DMS53 treated with DMSO at 0.1 percent for 48 hours (cell line): Measurements from ENCODE around the gene SRGAP2B.
"Not testable (repeated sequence)": the region's sequence is repeated elsewhere in the genome, so short reads cannot be mapped to it uniquely, and the experiment has no call there.

Source experiments
- DNase-seq: peaks from one replicate; lab custom pipeline; 2025; ENCODE audit not compliant: unreplicated experiment; lab: John Stamatoyannopoulos, UW

SRGAP2B gene

DNA sequence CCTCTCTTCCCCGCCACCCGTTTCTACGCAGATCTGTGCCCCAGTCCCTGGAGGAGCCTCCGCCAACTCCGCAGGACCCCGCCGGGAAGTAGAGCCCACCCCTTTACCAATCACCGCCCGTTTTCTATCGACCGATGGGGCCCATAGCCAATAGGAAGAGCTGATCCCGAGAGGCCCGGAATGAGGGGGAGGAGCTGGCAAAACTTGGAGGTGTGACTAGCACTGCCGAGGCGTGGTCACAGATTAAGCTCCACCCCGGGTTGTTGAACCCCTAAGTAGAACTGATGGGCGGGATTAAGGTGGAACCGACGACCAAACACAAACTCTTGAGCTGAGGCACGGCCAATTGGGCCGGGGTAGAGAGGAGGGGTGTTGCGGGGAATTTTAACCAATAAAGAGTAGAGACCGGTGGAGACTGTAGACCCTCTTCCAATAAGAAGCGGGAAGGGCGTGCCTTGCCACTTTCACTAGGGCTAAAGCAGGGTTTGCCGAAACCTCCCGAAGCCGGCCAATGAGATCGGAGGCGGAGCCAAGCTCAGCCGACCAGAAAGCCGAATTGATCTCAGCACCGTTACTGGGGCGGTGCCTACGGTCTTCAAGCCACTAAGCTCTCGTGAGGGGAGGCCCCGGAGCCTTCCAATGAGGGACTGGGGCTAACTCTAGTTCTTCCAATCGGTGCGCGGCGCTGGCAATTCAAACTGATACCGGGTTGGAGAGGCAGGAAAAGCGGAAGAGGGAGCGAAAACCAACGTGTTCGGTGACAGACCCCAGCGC, at the start of gene SRGAP2B, which contains the start of gene FAM72D:
SRGAP2B (minus strand) TSS at position 45 of the 774 bp plus-strand sequence. CDS start 2,427 bp downstream, outside the sequence.
FAM72D (plus strand) TSS at position 691 of the 774 bp plus-strand sequence. CDS start 874 bp downstream, outside the sequence.
- DNase-seq, result not testable (repeated sequence)

DNA sequence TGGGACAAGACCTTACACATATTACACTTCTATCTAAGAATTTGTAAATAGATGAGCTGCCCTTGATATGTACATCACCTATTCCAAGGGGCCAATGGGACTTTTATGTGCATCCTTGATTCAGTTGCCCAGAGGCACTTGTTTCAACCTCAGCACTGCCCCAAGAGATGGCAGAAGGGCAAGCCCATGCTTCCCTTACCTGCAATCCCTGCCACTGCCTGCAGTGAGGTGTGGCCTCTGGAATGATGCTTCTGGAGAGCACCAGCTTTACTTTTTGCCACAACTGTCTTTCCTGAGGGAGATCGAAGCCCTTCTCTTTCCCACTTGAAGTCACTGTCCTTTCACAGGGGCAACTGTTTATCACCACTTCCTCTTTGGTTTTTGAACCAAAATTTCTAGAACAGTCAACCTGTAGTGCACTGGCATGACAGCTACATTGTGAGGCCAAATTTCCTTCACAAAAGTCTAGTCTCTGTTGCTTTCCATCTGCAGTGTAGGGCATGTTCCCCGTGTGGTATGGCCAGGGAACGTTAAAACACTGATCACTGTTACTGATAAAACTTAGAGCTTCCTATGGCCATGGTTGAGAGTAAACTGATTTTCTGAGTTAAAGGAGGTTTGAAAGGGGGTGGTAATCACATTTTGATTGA, 49.3 kb upstream of the SRGAP2B start:
- not testable (repeated sequence) for DNase-seq

DNA sequence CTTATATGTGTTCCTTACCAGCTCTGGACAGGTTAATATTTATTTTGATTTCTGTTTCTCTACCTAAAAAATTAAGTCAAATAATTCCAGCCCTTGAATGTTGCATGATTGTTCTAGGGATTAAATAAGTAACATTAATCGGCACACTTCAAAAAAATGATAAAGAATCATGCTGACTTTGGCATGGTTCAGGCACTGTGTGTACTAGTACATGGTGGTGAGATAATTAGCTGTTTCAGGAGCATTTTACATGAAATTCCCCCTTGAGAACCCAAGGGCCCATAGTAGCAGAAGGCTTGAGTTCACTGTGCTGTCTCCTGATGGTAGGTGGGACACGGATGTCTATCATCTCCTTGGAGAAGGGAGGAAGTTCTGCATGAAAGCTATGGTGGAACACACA, 45.4 kb upstream of the SRGAP2B start:
- not testable (repeated sequence) for DNase-seq

DNA sequence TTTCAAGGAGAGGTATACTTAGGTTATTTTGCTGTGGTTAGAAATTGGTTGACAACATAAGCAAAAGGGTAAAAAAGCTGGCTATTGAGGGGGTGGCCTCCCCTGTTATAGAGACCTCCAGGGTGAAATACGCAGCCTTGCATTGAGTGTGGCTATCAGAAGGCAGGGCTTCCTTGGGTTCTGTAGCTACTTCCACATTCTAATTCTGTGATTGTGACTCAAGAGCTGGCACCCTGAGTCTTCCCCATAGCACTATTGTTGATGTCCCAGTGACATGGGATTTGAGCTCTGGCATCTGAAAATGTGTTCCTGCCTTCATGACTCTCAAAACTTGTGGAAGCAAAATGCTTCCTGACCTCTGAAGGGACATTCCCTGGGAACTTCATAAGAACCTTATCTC, 39.3 kb upstream of the SRGAP2B start:
- DNase-seq, result not testable (repeated sequence)

DNA sequence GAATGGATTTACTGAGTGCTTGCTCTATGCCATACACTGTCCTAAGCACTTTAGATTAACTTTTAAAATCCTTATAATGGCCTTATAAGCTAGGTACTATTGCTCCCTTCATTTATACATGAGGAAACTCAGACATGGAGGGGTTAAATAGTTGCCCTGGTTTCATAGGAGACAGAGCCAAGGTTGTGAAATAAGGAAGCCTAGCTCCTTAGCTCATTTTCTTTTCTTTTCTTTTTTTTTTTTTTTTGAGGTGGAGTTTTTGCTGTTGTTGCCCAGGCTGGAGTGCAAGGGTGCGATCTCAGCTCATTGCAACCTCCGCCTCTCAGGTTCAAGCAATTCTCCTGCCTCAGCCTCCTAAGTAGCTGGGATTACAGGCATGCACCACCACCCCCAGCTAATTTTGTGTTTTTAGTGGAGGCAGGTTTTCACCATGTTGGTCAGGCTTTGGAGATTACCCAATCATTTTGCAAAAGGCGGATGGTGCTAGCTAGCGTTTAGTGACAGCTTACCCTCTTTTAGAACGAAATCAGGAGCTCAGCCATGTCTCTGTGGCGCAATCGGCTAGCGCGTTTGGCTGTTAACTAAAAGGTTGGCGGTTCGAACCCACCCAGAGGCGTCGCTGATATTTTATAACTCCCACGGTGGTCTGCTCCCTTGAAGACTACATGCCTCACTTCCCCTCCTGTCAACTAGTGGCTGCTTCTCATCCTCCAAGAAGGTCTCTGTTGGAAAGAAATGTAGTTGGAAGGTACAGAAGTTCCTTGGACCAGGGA, 33.8 kb upstream of the SRGAP2B start:
- not testable (repeated sequence) for DNase-seq

DNA sequence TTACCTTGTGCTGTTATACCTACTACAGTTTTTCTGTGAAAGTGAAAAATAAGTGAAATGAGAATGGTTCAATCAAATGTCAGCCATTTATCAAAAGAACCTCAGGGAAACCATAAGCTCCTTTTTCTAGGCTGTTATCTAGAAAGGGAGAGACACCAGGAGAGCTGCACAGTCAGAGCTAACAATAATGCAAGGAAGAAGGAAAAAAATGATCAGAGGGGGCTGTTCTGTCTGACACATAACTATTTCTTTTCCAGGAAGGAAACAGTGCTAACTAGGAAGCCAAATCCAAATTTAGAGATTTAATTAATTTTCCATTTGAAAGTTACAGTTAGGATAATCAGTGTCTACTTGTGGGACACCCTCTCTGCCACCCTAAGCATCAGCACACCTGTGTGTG, 32.0 kb upstream of the SRGAP2B start:
- not testable (repeated sequence) for DNase-seq

DNA sequence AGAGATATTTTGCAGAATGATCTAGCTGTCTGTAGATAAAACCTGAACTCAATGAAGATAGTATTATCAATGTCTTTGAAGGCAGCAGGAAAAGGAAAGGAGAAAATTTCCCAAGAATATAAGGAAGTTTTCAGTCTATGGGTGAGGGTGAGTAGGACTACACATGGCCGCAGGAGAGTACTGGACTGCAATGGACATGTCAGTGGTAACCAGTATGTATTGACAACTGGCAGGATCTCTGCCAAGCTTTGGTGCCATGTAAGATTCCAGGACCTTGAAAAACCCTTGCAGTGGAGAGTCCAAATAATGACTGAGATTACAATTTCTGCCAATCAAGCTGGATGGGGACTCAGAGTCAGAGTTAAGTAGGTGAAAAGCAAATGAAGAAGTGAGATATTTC, 30.0 kb upstream of the SRGAP2B start:
- not testable (repeated sequence) for DNase-seq

DNA sequence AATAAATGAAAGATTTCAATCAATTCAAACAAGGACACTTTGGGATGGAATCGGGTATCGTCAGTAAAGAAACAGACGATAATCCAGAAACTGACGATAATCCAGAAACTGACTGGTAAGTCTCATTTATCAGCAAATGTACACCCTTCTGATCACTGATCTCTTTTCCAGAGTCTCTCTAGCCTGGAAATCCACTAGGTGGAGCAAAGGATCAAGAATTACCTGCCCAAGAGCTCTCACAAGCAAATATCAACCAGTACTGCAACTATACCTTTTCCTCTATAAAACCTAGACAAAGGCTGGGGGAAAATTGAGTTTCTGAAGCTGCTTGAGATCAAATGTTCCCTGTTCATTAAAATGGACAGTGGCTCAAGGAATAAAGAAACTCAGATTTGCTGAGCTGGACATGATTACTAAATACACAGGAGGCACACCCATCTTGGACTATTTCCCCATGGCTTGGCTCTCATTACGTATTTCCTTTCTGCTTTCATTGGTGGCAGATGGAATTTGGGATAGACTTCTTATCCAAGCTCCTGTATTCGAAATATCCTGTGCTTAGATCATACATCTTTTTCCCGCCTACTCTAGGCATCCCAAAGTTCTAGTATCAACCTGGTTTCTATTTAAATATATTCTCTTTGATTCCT, 29.0 kb upstream of the SRGAP2B start:
- DNase-seq, result not testable (repeated sequence)

DNA sequence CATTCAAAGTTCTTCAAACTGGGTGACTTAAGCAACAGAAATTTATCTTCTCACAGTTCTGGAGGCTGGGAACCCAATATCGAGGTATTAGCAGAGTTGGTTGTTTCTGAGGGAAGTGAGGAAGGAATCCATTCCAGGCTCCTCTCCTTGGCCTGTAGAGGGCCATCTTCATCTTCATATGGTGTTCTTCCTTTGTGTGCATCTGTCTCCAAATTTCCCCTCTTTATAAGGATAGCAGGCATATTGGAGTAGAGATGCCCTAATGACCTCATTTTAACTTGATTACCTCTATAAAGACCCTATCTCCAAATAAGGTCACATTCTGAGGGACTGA, 27.9 kb upstream of the SRGAP2B start:
- DNase-seq, result not testable (repeated sequence)

DNA sequence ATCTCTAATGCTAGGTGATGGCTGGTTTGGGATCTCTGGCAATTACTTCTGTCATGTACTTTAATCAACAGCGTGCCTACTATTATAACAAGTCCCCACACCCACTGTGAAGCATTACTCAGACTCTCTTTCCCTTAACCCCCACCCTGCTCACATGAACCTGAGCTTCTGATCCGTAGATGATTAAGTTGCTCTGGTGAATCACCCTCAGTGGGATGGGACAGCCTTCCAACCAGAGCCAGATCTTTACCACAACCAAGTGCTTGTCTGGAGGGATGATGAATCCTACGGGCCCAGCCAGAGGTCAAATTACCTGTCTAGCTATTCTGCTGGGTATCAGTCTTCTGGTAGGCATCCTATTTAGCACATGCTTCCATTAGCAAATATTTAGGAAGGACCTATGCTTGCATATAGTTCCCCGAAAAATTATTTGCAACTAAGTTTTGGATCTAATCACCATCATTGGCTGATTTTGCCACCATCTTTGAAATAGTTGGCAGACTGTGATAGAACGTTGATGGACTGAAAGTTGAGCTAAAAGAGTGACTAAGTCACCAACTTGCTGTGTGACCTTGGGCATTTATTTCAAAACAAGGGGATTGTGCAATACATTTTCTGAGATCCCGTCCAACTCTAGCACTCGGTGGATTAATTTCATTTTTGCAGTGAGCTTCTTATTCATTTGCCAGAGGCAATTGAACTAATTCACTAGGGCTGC, 27.4 kb upstream of the SRGAP2B start:
- DNase-seq, result not testable (repeated sequence)

DNA sequence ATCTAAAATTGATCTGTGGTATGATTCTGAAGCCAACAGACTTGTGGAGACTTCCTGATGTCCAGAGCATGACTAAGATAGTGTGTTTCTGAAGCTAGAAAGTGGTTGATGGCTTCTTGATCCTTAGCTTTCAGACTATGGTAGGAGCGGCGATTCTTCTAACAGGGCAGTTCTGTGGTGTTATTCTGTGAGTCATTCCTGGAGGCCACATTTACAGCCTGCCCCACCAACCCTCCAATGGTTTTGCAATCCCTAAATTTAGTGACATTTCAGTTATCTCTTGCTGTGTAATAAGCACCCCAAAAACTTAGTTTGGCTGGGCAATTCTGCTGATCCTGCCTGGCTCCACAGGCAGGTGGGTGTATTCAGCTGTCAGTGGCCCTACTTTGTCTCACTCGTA, 24.7 kb upstream of the SRGAP2B start:
- DNase-seq, result not testable (repeated sequence)

DNA sequence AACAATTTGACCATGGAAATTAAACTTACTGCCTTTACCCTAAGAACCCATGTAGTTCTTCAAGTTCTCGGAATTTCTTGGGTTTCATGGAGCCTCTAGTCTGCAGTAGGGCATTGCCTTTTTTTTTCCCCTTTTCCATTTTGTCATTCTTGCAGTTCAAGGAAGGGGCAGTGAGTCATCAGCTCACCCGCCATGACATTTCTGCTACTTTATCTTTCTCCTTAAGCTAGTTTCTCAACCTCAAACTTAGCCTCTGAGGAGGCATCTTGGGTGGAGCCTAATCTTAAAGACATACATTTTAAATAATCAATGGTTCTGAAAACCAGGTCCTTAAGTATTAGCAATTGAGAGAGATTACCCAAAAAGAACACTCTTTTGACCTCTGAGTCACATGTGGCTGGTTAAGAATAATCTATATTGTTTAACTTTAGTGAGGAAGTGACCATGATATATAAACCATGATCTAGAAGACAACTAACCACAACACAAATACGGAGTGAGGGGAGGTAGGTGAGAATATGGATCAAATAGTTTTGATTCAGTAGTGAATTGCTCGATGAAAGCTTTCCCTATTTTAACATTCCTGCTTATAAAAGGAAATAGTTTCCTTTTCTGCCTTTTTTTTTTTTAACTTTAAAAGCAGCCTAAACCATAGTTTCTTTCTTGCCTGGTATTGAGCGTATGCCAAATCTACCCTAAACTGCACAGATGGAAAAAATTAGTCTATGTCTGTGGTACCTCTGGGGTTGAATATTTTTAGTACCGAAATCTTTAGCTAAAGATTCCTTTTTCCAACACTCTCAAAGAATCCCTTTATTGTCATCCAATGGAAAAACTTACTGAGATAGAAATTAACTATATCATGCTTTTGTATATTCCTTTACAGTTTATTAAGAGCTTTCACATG, 20.7 kb upstream of the SRGAP2B start:
- DNase-seq, result not testable (repeated sequence)

DNA sequence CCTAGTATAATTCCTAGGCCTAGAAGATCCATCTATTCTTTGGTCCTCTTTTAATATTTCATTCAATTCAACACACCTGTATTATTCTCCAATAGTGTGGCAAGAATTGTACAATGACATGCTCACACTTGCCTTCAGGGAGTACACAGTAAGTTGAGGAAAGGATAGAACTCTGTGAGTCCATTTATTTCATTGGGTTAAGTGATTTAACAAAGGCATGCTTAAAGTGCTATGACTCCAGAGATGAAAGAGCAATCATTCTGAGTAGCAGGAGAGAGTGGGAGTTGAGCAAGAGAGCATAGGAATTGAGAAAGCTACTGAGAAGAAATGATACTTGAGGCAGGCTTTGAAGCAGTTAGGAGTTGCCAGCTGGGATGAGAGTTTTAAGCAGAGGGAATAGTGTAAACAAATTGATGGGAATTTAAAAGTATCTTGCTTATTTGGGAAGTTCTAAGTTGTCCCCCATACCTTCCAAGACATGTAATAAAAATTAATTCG, 19.5 kb upstream of the SRGAP2B start:
- DNase-seq, result not testable (repeated sequence)

DNA sequence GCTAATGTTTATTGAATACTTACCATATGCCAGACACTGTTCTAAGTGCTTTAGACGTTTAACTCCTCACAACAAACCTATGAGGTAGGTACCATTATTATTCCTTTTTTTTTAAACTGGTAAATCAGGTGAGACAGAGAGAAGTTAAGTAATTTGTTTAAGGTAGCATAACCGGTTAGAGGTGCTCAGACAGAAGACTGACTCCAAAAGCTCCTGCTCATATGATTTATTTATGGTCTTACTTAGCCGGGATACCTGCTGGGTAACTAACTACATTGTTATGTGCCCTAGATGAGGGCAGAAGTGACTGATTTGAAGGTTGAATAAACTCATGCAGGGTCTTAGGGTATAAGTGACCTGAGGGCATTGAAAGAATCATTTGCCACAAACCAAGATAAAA, 17.6 kb upstream of the SRGAP2B start:
- DNase-seq, result not testable (repeated sequence)

DNA sequence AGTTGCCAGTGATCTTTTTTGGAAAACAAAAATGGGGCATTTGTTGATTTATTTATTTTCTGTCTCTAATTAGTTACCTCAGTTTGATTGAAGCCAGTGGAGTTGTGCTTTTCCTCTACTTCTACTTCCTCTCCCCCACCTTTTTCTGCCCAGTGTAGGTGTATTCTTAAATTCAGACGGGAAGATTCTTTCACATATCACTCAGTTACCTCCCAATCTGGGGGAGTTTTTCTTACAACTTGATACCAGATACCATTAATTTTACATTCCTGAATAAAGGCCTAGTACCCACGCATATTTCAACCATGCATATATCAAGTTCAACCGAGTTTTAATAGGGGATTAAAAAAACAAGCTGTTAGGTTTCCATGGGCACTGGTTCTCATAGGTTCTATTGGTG, 16.5 kb upstream of the SRGAP2B start:
- DNase-seq, result not testable (repeated sequence)

DNA sequence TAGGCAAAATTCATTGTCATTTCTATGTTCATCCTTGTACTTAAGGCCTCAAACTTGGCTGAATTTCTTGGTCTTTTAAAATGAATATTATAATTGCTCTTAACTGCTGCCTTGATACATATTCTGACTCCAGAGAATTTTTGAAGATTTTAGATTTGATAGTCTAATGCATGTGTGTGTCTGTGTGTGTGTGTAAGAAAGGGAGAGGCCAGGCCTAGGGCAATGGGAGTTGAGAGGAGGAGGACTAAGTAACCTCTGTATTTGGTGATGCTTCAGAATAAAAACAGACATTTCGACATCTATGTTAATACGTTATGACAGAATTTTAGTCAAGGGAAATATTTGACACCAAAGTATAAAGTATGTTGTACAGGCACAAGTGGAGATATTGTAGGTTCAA, 8.2 kb upstream of the SRGAP2B start:
- not testable (repeated sequence) for DNase-seq

DNA sequence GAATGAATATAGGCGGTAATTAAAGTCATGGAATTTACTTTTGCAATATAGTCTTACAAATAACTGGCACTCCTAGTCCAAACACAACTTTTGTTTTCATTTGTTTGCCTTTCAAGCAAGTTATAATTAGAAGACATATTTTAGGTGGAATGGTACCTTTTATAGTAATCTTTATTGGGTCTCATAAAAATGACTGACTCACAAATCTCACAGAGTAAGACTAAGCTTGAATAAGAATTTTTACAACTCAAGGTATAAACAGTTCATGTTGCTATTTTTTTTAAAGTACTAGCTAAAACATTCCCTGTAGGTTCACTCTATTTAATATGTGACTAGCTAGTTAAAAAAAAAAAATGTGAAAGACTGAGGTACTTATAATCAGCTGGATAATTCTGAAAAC, 6.6 kb upstream of the SRGAP2B start:
- DNase-seq, result not testable (repeated sequence)

DNA sequence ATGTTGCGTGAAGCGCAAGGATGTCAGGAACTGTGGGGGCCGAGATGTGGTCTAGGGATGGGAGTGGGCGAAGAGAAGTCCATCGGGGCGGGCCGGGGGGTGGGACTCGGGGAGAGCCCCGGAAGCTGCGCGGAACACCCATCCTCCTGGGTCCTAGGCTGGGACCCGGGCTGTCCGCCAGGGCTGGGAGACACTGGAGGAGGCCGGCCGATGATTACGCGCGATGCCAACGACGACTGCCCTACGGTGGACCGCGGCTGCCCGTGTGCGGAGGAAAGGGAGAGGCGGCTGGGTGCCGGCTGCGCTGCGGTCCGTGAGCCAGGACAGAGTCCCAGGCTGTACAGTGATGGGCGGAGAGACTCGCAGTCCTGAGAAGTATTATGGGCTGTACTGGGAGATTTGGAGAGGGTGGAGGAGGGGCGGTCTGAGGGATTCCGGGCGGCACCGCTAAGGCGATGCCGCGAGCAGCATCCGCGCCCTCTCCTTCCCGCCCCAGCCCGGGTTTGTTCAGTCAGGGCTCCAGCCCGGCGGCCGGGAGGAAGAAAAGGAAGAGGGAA, 395 bp downstream of the SRGAP2B start:
- DNase-seq, result not testable (repeated sequence)
